HG03558 (cell line): ENCODE results near the gene PROKR1.

ENCODE experiments used
- ATAC-seq: cut with Tn5 transposase; IDR thresholded peaks from one replicate; pipeline ENCODE4 v1.9.1; 2021; ENCODE audit warnings: moderate number of reproducible peaks; ENCODE audit not compliant: unreplicated experiment; ENCODE audit errors: extremely low read depth

PROKR1 gene

GRCh38 chr2:68693951-68694350, 50.6 kb downstream of the PROKR1 start:
- ATAC-seq: no peak

DNA sequence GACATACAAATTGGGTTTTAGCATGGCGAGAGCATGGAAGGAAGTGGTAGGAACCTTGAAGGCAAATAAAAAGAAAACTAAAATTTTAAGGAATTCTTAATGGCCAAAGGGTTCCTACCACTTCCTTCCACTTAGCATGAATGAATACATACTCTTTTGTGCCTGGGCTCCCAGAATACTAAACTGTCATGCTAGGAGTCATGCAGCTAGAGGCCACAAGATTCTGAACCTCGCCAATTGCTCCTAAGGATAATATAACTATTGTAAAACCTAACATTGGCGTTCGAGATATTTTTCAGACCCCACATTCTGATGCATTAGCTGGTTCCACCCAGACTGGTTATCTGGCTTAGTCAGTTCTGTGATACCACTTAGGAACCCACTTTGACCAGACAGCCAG, 52.6 kb downstream of the PROKR1 start:
- ATAC-seq: no peak

- no peak for ATAC-seq
Measured at GRCh38 chr2:68696554-68696953, 53.2 kb downstream of the PROKR1 start.

DNA sequence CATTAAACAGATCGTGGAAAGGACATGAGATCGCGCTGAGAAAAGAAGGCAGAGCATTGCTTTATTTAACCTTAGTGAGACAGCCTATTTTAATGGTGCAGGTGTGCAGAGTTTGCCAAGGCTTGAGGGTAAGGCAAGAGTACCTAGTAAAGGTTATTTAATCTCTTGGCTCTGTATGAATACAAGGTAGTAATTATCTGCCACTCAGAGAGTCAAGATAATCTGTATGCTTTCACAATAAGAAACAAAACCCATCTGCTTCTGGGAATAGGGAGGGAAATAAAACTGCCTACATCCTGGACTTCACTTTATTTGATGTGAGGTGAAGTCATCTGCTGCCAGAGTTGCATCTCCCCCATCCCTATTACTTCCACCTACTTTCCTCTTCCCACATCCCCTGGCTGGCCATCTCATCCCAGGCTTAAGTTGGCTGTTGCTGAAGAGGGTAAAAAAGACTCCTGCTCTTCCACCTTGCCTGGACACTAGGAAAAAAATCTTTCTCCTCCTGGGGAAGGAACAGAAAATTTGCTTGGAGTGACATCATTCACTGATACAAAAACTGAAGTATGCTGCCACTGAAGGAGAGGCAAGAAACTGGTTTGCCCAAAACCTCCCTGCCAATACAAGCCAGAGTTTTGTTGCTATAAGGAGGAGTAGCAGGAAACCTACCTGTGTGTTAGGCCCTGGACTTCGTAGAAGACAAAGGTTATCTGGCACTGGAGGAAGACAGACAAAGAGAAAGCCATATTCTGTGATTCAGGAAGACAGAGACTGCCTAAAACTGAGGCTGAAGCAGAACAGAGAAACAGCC, 55.4 kb downstream of the PROKR1 start:
- ATAC-seq: no peak

GRCh38 chr2:68700560-68700959, 57.2 kb downstream of the PROKR1 start:
- ATAC-seq: no peak

DNA sequence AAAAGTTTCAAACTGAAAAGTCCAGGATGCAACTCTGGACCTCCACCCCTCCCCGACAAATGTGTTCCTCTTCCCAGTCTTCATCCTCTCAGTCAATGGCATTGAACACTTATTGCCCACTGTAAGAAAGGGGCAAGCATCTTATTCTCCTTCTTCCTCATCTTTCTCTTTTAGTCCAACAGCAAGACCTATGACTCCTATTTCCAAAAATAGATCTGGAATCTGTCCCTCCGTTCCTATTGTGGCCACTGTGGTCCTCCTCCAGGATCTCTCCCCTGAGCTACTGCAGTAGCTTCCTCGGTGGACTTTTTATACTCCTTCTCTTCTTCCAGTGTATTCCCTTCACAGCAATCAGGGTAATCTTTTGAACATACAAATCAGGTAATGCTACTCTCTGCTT, 63.3 kb downstream of the PROKR1 start:
- no peak for ATAC-seq
